ENCODE data around the gene PIAS4. TPM values are rescaled to one million over a fixed set of nuclear protein-coding genes. Genes with fewer than 3 reads are reported as not detected.

PIAS4 gene
- total and polyA plus RNA-seq, 2 of the 13 experiments (the other 11 are each of a cell fraction or from before 2014, with no cell fraction given) = 9.0 to 20.1 TPM

- TF ChIP-seq, protein P1, sequence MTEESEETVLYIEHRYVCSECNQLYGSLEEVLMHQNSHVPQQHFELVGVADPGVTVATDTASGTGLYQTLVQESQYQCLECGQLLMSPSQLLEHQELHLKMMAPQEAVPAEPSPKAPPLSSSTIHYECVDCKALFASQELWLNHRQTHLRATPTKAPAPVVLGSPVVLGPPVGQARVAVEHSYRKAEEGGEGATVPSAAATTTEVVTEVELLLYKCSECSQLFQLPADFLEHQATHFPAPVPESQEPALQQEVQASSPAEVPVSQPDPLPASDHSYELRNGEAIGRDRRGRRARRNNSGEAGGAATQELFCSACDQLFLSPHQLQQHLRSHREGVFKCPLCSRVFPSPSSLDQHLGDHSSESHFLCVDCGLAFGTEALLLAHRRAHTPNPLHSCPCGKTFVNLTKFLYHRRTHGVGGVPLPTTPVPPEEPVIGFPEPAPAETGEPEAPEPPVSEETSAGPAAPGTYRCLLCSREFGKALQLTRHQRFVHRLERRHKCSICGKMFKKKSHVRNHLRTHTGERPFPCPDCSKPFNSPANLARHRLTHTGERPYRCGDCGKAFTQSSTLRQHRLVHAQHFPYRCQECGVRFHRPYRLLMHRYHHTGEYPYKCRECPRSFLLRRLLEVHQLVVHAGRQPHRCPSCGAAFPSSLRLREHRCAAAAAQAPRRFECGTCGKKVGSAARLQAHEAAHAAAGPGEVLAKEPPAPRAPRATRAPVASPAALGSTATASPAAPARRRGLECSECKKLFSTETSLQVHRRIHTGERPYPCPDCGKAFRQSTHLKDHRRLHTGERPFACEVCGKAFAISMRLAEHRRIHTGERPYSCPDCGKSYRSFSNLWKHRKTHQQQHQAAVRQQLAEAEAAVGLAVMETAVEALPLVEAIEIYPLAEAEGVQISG (CRISPR knock-in tag; IDR thresholded peaks at IDR 0.05) = peak; percentile 16; the same call in 1 of the 2 replicates
- TF ChIP-seq HMGXB3 (CRISPR knock-in tag; IDR thresholded peaks at IDR 0.05; ENCODE audit: borderline replicate concordance) (no peak), IRF2 (CRISPR knock-in tag; IDR thresholded peaks at IDR 0.05) (no peak), ZNF30 (CRISPR knock-in tag; IDR thresholded peaks at IDR 0.05) (no peak), ZNF496 (CRISPR knock-in tag; IDR thresholded peaks at IDR 0.05; ENCODE audit: insufficient replicate concordance) (no peak), TAF15 (IDR thresholded peaks at IDR 0.05; ENCODE audit: low read depth, low read length, poor library complexity, severe bottlenecking) (no peak), HMGA1 (CRISPR knock-in tag; conservative IDR thresholded peaks at IDR 0.05) (no peak), MTF2 (CRISPR knock-in tag; IDR thresholded peaks at IDR 0.05; ENCODE audit: borderline replicate concordance) (no peak), RBFOX2 (IDR thresholded peaks at IDR 0.05; ENCODE audit: low read depth, low read length) (peak; percentile 67; the same call in 1 of the 2 replicates), ZMAT3 (CRISPR knock-in tag; conservative IDR thresholded peaks at IDR 0.05) (no peak), ZNF746 (CRISPR knock-in tag; IDR thresholded peaks at IDR 0.05) (0 out of 2 replicates have a peak, but pooled peaks have one; percentile 26), DMAP1 (CRISPR knock-in tag; IDR thresholded peaks at IDR 0.05) (no peak)
- TF ChIP-seq, protein P2, sequence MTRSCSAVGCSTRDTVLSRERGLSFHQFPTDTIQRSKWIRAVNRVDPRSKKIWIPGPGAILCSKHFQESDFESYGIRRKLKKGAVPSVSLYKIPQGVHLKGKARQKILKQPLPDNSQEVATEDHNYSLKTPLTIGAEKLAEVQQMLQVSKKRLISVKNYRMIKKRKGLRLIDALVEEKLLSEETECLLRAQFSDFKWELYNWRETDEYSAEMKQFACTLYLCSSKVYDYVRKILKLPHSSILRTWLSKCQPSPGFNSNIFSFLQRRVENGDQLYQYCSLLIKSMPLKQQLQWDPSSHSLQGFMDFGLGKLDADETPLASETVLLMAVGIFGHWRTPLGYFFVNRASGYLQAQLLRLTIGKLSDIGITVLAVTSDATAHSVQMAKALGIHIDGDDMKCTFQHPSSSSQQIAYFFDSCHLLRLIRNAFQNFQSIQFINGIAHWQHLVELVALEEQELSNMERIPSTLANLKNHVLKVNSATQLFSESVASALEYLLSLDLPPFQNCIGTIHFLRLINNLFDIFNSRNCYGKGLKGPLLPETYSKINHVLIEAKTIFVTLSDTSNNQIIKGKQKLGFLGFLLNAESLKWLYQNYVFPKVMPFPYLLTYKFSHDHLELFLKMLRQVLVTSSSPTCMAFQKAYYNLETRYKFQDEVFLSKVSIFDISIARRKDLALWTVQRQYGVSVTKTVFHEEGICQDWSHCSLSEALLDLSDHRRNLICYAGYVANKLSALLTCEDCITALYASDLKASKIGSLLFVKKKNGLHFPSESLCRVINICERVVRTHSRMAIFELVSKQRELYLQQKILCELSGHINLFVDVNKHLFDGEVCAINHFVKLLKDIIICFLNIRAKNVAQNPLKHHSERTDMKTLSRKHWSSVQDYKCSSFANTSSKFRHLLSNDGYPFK (CRISPR knock-in tag; IDR thresholded peaks at IDR 0.05; ENCODE audit: borderline replicate concordance) = no peak
- TF ChIP-seq, protein P3, sequence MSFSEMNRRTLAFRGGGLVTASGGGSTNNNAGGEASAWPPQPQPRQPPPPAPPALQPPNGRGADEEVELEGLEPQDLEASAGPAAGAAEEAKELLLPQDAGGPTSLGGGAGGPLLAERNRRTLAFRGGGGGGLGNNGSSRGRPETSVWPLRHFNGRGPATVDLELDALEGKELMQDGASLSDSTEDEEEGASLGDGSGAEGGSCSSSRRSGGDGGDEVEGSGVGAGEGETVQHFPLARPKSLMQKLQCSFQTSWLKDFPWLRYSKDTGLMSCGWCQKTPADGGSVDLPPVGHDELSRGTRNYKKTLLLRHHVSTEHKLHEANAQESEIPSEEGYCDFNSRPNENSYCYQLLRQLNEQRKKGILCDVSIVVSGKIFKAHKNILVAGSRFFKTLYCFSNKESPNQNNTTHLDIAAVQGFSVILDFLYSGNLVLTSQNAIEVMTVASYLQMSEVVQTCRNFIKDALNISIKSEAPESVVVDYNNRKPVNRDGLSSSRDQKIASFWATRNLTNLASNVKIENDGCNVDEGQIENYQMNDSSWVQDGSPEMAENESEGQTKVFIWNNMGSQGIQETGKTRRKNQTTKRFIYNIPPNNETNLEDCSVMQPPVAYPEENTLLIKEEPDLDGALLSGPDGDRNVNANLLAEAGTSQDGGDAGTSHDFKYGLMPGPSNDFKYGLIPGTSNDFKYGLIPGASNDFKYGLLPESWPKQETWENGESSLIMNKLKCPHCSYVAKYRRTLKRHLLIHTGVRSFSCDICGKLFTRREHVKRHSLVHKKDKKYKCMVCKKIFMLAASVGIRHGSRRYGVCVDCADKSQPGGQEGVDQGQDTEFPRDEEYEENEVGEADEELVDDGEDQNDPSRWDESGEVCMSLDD (CRISPR knock-in tag; IDR thresholded peaks at IDR 0.05; ENCODE audit: borderline replicate concordance) = 0 out of 2 replicates have a peak, but pooled peaks have one; percentile 76
- TF ChIP-seq, protein P4, sequence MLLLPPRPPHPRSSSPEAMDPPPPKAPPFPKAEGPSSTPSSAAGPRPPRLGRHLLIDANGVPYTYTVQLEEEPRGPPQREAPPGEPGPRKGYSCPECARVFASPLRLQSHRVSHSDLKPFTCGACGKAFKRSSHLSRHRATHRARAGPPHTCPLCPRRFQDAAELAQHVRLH (CRISPR knock-in tag; IDR thresholded peaks at IDR 0.05; ENCODE audit: borderline replicate concordance, low read depth) = no peak
These were observed 60.0 kb downstream of the PIAS4 start (continued) for GRCh38 chr19:4067396-4068046.

Measured in HepG2 (cell line).